Peyer's patch (tissue), 4 donors: ENCODE data around the gene C9orf50.

Source experiments
- CTCF ChIP-seq, 6 experiments: fragments of 450-650 bp in 4 of 6; fragments of 200-600 bp in 2 of 6; sonication (generic) in 1 of 6; IDR thresholded peaks; one replicate each; pipeline ENCODE4 v1.5.1; 2017 to 2019; ENCODE audit warnings: antibody characterized with exemption in 6 of 6, mild to moderate bottlenecking in 3 of 6, moderate library complexity in 1 of 6
- POLR2A ChIP-seq, 2 donors: fragments of 450-650 bp; IDR thresholded peaks; one replicate each; pipeline ENCODE4 v1.5.1; 2017; ENCODE audit warnings: antibody characterized with exemption in 2 of 2, mild to moderate bottlenecking in 2 of 2, moderate library complexity in 2 of 2

- TF ChIP-seq CTCF (IDR thresholded peaks at IDR 0.05) (no peak), POLR2A (IDR thresholded peaks at IDR 0.05) (no peak)
Measured at GRCh38 chr9:129604056-129604765, 16.7 kb downstream of the C9orf50 start.
